Ovary (tissue), 3 donors: ENCODE data around the gene WBP2.

Experiments used
- POLR2A ChIP-seq: fragments of 450-650 bp; IDR thresholded peaks from one replicate; pipeline ENCODE4 v1.6.1; 2017; ENCODE audit warnings: antibody characterized with exemption, mild to moderate bottlenecking, moderate library complexity
- TF ChIP-seq, protein P1 (sequence below), 3 donors: fragments of 450-650 bp in 2 of 3; fragments of 200-600 bp in 1 of 3; IDR thresholded peaks; one replicate each; pipeline versions ENCODE4 v1.5.1 to v1.8.0; 2016 to 2022; ENCODE audit warnings: antibody characterized with exemption in 3 of 3, mild to moderate bottlenecking in 1 of 3
- donor health status: DM: no; HTN: no; CAD: no.

GRCh38 chr17:75810216-75810615, 44.9 kb downstream of the WBP2 start:
- TF ChIP-seq, protein P1, sequence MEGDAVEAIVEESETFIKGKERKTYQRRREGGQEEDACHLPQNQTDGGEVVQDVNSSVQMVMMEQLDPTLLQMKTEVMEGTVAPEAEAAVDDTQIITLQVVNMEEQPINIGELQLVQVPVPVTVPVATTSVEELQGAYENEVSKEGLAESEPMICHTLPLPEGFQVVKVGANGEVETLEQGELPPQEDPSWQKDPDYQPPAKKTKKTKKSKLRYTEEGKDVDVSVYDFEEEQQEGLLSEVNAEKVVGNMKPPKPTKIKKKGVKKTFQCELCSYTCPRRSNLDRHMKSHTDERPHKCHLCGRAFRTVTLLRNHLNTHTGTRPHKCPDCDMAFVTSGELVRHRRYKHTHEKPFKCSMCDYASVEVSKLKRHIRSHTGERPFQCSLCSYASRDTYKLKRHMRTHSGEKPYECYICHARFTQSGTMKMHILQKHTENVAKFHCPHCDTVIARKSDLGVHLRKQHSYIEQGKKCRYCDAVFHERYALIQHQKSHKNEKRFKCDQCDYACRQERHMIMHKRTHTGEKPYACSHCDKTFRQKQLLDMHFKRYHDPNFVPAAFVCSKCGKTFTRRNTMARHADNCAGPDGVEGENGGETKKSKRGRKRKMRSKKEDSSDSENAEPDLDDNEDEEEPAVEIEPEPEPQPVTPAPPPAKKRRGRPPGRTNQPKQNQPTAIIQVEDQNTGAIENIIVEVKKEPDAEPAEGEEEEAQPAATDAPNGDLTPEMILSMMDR (IDR thresholded peaks at IDR 0.05), result no peak
- no peak for TF ChIP-seq POLR2A
